ENCODE results near the gene SNTN.

The SNTN gene

DNA sequence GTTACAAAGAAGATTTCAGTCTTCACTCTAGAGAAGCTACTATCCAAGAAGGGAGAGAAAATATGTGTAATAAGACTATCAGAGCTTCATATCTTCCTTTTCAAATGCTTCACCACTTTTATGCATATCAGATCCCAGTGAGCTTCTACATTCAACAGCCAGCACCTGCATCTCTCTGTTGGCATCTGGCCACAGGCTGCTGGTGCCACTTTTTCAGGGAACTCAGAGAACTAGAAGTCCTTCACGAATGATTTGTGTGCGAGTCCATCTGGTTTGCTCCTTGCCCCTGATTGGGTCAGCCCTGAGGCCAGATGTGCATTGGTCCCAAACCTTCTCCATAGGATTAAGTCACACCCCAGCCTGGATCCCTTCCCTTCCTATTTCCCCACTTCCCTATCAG is 22.1 kb downstream of the SNTN start:
- no peak for DNase-seq (ENCODE audit: low spot score)

DNA sequence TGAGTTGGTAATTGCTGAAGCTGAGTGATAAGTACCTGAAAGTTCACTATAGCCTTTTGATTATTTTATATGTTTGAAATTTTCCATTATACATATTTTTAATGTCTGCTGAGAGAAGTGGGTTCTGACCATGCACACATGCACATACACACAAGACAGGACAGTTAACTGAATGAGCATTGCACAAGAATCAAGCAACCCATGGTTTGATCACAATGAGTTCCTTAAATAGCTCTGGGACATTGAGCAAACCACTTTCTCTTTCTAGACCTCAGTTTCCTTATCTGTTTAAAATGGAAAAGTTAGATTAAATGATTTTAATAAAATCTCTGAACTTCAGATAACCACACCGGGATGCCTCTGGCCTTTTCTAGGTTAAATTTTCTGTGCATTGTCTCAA is 26.7 kb downstream of the SNTN start:
- no peak for DNase-seq (ENCODE audit: low spot score)

DNA sequence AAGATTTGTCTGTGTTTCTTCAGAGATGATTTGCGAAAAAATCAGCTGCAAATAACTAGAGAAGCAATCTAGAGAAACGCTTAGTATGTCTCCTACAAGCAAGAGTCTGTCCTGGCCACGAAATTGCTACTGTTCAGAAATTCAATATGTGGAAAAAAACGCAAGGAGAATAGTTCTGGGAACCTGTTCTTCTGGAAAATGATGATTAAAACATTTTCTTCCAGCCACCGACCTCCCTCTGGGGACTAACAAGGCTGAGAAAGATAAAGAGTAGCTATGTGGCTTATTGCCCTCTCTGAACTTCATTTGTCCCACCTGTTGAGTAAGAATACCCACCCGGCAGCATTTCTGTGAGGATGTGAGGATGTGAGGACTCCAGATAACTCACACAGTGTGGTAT is 31.6 kb downstream of the SNTN start:
- no peak for DNase-seq (ENCODE audit: low spot score)

DNA sequence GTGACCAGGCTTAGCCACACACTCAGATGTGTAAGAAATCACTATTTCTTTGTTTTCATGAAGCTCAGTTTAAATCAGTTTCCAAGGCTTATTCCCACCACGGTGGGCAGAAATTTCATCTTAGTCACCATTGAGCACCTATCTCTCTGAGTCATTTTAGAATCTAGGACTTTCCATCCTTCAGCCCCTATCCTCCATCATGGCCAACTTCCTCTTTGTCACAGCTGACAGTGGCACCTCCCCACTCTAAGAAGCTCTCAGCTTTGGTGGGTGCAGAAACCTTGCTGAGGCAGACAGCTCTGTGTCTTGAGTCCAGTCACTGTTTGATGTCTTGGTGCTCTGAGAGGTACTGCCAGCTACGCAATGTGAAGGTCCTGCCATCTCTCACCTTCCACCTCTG is 32.9 kb downstream of the SNTN start:
- no peak for DNase-seq (ENCODE audit: low spot score)

DNA sequence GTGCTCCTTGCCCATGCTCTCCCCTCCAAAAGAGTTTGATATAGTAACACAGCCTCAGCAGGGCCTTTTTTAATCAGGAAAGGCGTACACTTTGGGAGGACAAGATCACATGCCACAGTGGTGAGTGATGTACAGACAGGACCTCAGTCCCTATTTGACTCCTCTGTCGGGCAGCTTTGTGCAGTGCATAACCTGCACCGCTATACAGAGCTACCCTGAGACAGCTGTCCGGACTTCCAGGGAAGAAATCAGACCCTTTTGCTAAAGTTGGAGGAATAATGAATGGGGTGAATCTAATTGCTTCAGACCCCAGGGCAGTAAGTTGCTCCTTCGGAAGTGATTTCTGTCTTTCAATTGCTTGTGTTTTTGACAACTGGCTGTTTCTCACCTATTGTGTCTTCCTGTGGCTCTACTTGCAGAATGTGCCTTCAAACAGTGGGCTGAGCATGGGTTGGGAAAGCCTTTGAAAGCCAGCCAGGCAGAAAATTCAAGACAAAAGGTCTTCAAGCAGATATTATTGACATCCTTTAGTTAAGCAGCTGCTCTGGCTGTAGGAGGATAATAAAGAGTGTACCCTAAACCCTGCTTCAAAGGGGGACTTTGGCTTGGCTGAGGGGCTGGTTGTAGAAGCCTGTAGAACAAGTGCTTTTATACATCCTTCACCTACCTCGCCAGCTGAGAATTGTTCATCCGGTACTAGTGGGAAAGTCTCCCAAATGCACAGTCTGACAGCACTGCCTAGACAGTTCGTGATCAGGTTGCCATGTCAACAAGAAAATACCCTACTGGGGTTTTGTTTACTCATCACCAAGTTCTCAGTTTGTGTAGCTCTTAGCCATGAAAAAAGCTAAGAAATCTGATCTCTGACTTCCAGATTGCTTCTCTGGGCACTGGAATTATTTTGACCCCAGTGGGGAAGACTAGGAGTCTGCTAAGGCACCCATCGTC is 35.1 kb downstream of the SNTN start:
- DNase-seq (ENCODE audit: low spot score) = no peak

DNA sequence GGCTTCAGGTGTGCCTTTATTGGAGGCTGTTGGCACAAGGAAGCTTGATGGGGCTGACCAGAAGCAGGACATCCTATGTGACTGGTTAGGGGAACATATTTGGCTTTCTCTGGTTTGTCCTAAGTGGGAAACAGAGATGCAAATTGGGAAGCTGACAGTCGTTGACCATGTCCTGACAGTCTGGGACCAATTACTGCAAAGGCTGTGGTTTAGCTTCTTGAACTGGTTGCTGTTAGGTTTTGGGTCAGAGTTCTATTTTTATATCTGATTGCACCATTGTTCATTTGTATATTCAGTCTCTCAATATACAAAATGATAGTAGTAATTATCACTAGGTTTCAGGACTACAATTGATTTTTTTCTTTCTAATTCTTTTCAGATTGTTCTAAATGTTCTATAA is 36.8 kb downstream of the SNTN start:
- DNase-seq (ENCODE audit: low spot score) = no peak

DNA sequence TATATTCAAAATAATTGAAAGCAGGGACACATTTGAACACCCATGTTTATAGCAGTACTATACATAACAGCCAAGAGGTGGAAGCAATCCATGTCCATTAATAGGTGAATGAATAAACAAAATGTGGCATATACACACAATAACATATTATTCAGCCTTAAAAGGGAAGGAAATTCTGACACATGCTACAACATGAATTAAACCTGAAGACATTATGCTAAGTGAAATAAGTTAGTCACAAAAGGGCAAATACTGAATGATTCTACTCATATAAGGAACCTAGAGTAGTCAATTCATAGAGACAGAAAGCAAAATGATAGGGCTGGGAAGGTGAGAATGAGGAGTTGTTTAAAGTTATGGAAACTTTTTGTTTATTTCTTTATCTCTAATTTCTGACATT is 40.9 kb downstream of the SNTN start:
- no peak for DNase-seq (ENCODE audit: low spot score)

DNA sequence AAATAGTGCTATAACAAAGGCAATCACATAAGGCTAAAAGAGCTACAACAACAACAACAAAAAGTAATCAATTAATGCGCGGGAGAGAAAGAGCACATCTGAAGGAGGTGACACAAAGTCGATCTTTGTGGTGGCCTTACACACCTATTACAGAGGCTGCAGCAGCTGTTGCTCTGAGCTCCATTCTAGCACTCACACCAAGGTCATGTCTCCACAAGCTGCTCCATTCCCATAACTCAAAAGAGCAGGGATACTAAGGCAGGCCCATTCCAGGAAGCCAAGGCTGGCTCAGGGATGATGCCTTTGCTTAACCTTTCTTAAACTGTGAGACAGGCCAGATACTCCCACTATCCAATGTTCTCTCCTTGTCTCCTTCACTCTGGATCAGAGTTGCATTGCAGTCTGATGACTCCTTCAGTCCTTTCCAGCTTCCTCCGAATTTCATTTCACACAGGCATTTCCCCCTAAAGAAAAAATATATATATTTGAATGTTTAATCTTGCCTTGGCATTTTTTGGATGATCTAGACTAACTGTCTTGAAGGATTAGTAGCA is 52.7 kb downstream of the SNTN start:
- DNase-seq (ENCODE audit: low spot score) = no peak

DNA sequence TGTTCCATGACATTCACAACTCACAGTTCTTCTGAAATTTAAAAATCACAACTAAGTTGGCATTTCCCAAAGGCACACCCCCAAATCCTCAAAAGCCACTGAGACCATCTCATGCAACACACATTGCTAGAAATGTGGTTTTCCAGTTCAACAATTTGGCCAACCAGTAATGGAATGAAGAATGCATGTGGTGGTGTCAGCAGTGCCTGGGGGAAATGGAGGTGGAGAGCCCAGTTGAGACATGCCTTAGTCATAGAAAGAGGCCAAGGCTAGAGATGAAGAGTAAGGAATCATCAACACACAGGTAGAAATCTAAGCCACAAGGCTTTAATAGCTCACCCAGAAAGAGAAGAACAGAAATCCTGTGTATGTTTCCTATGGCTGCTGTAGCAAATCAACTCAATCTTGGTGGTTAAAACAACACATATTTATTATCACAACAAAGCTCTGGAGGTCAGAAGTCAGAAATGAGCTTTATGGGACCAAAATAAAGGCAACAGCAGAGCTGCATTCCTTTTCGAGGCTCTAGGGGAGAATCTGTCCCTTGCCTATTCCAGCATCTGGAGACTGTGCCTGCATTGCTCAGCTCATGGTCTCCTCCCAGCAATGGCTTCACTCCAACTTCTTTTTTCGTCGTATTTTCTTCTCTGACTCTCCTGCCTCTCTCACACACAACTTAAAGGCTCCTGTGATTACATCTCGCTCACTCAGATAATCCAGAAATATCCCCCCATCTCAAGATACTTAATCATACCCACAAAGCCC is 54.0 kb downstream of the SNTN start:
- DNase-seq (ENCODE audit: low spot score) = no peak

DNA sequence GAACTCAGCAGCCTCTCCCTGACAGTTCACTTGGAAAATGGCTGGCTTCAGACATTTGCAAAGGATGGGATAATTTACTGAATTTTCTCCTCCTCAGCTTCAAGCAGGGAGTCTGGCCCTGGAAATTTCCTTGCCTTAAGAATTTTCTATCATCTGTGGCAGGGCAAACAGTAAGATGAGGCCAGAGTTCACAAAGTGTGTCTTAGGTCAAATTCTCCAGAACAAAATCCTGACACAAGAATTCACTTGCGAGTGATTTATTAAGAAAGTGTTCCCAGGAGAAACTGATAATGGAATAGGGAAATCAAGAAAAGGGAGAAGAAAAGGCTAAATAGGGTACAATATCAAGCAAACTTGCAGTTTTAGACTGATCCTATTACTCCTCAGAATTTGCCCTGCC is 55.3 kb downstream of the SNTN start:
- DNase-seq (ENCODE audit: low spot score) = no peak

DNA sequence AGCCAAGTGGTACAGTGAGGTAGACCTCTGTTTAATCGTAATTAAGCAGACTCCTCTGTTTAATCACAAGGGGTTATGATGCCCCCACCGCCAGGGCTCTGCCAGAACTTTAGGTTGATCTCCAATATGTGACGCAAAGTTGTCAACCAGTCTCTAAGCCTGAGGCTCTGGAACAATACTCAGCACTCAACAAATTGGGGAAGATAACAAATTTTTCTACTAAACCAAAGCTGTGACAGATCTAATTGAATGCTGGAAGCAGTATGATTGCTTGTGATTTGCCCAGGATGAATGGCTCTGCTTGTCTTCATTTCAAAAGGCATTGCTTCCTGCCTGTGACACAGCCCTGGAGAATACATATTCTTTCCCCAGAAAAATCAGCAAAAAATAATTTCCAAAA is 57.1 kb downstream of the SNTN start:
- DNase-seq (ENCODE audit: low spot score) = no peak

All from CD4-positive, alpha-beta T cell treated with Interleukin-2 at 100 ng/mL for 4 hours (primary cell).